Measurements from ENCODE around the gene FZD10. TPM values are rescaled to one million over a fixed set of nuclear protein-coding genes. Genes with fewer than 3 reads are reported as not detected.

FZD10 gene
- total and polyA plus RNA-seq, 2 of the 8 experiments (the other 6 are each of a cell fraction or from before 2014, with no cell fraction given) = 0.11 to 0.60 TPM

DNA sequence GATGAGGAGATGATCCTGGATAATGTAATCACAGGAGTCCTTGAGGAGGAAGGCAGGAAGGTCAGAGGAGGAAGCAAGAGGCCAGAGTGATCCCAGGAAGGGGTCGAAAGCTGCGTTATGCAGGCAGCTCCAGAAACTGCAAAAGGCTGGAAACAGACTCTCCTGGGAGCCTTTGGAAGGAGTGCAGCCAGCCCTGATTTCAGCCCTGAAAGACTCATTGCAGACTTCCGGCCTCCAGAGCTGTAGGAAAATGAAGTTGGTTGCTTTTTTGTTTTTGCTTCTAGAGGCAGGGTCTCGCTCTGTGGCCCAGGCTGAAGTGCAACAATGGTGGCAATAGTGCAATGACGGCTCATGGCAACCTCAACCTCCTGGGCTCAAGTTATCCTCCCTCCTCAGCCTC lies 44.6 kb upstream of the FZD10 start (continued):
- TF ChIP-seq JUND (IDR thresholded peaks at IDR 0.05; ENCODE audit: low read length) (no peak), KDM5A (IDR thresholded peaks at IDR 0.05; ENCODE audit: low read length) (no peak), SIX5 (IDR thresholded peaks at IDR 0.05; ENCODE audit: low read depth, low read length) (no peak), TEAD4 (IDR thresholded peaks at IDR 0.05; ENCODE audit: low read depth, low read length) (no peak)
- TF ChIP-seq, protein P1, sequence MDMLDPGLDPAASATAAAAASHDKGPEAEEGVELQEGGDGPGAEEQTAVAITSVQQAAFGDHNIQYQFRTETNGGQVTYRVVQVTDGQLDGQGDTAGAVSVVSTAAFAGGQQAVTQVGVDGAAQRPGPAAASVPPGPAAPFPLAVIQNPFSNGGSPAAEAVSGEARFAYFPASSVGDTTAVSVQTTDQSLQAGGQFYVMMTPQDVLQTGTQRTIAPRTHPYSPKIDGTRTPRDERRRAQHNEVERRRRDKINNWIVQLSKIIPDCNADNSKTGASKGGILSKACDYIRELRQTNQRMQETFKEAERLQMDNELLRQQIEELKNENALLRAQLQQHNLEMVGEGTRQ (IDR thresholded peaks at IDR 0.05; ENCODE audit: low read length) = no peak
